Upper lobe of right lung (tissue), 1 donor: ENCODE data around the gene ANAPC5. TPM values are rescaled to one million over a fixed set of nuclear protein-coding genes. Genes with fewer than 3 reads are reported as not detected.

Experiments used
- ATAC-seq: fragments of 200-7000 bp; cut with Tn5 transposase; one replicate; pipeline ENCODE4 v1.9.1; 2020; ENCODE audit warnings: mild to moderate bottlenecking, moderate library complexity
- DNase-seq: peaks from one replicate; pipeline ENCODE4 v3.0.0-alpha.2; 2020
- H3K27ac ChIP-seq: fragments of 200-600 bp; one replicate; pipeline ENCODE4 v1.8.0; 2022
- H3K27me3 ChIP-seq: fragments of 200-600 bp; one replicate; pipeline ENCODE4 v1.8.0; 2022; ENCODE audit warnings: mild to moderate bottlenecking
- H3K36me3 ChIP-seq: fragments of 200-600 bp; one replicate; pipeline ENCODE4 v1.8.0; 2022
- H3K4me1 ChIP-seq: fragments of 200-600 bp; one replicate; pipeline ENCODE4 v1.8.0; 2022
- H3K4me3 ChIP-seq: fragments of 200-600 bp; one replicate; pipeline ENCODE4 v1.8.0; 2022; ENCODE audit warnings: mild to moderate bottlenecking
- H3K9me3 ChIP-seq: fragments of 200-600 bp; one replicate; pipeline ENCODE4 v1.8.0; 2022
- intact Hi-C: fragments of 100-400 bp; cut with DNase I; formaldehyde crosslinking; loops from one replicate; pipeline ENCODE4 v1.11.0; 2022
- total RNA-seq: library from RNA; stranded (reverse); fragmentation: NEBNext Ultra II Directional; extraction: Animal tissue kit (Norgen Biotek cat#: 25700); gene quantifications from one replicate; pipeline ENCODE4 v1.2.1, GENCODE V29; 2021
- TF ChIP-seq, protein P1 (sequence below): fragments of 200-600 bp; IDR thresholded peaks from one replicate; pipeline ENCODE4 v1.8.0; 2022; ENCODE audit warnings: antibody characterized with exemption
- donor health status: DM: no; HTN: yes; CAD: no; lungs with severe emphysema.

Gene ANAPC5
- total RNA-seq, 1 donor from 2014 or later, result 83.8 TPM

DNA sequence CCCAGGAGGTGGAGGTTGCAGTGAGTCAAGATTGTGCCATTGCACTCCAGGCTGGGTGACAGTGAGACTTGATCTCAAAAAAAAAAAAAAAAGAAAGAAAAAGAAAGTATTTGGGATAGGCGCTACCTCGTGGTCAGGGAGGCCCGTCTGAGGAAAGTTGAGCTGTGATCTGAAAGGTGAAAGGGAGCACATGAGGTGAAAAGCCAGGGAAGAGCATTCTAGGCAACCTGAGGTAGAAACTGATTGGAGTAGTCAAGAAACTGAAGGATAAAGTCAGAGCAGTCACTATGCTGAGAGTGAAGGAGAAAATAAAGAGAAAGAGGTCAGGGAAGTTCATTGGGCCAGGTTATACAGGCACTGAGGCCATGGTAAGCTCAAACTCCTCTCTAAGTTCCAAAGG is 7.7 kb downstream of the ANAPC5 start:
- no peak overlapping the region for H3K4me3 ChIP-seq
- ATAC-seq (no peak), DNase-seq (no peak)
- no peak overlapping the region for H3K27ac ChIP-seq
- intact Hi-C loops, result no loop called here
- no peaks in the 10 kb centered on the region for H3K9me3 ChIP-seq
- peaks cover under 1% of the 10 kb centered on the region for H3K4me1 ChIP-seq
- TF ChIP-seq, protein P1, sequence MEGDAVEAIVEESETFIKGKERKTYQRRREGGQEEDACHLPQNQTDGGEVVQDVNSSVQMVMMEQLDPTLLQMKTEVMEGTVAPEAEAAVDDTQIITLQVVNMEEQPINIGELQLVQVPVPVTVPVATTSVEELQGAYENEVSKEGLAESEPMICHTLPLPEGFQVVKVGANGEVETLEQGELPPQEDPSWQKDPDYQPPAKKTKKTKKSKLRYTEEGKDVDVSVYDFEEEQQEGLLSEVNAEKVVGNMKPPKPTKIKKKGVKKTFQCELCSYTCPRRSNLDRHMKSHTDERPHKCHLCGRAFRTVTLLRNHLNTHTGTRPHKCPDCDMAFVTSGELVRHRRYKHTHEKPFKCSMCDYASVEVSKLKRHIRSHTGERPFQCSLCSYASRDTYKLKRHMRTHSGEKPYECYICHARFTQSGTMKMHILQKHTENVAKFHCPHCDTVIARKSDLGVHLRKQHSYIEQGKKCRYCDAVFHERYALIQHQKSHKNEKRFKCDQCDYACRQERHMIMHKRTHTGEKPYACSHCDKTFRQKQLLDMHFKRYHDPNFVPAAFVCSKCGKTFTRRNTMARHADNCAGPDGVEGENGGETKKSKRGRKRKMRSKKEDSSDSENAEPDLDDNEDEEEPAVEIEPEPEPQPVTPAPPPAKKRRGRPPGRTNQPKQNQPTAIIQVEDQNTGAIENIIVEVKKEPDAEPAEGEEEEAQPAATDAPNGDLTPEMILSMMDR, result no peak
- H3K36me3 ChIP-seq, result peaks cover 74% of the 10 kb centered on the region
- H3K27me3 ChIP-seq, result no peaks in the 10 kb centered on the region

- DNase-seq, result no peak
- no peak for ATAC-seq
- Histone ChIP-seq H3K9me3 (no peaks in the 10 kb centered on the region), H3K27ac (no peak overlapping the region), H3K4me1 (no peaks in the 10 kb centered on the region), H3K4me3 (no peak overlapping the region), H3K36me3 (peaks cover 83% of the 10 kb centered on the region), H3K27me3 (no peaks in the 10 kb centered on the region)
- TF ChIP-seq, protein P1, result no peak
- intact Hi-C loops, result loop anchor here (10.0 kb wide), 1 partner anchor 107 kb away; no protein-coding TSS in a partner anchor
These were observed 14.8 kb downstream of the ANAPC5 start for GRCh38 chr12:121337416-121337815.

DNA sequence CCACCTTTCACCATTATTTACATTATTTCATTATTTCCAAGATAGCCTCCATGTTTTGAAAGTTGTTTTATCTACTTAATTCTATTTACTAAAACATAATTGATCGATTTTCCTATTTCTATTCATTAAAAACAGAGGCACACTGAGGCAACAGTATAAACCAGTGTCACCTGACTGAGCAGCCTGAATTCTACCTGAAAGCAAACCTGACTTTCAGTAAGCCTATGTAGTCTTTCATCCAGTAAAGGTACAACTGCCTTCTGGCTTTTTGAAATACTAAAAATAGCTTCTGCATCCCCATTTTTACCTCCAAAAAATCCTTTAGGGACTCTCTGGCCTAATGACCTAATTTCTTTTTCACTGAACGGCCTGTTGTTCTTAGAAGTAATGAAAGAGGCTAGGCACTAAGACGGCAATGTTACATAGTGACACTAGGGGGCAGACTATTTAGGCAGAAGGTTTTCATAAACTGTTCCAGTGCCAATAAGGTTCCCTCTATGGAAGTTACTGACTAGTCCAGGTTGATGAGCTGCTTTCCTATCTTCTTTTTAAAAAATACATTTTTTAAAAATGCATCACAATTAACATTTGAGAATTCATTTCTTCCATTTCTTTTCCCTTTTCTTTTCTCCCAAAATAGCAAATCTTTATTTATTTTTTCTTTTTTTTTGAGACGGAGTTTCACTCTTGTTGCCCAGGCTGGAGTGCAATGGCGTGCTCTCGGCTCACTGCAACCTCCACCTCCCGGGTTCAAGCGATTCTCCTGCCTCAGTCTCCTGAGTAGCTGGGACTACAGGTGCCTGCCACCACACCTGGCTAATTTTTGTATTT is 17.5 kb downstream of the ANAPC5 start:
- TF ChIP-seq, protein P1, result peak; percentile 85
- no peak for DNase-seq
- peaks cover 89% of the 10 kb centered on the region for H3K36me3 ChIP-seq

DNA sequence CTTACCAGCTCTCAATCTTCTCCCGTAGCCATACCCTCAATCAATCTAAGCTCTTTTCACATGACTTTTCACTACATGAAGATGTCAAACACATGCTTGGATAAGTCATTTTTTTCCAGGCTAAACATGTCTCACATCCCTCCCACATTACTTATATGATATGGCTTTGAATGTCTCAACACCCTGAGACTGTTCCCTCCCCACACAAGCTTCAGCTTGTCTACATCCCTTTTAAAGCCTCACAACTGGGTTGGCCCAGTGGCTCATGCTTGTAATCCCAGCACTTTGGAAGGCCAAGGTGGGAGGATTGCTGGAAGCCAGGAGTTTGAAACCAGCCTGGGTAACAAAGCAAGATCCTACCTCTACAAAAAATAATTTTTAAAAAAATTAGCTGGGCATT is 18.5 kb downstream of the ANAPC5 start:
- intact Hi-C loops, result loop anchor here (10.0 kb wide), 1 partner anchor 111 kb away; no protein-coding TSS in a partner anchor
- H3K27me3 ChIP-seq, result no peaks in the 10 kb centered on the region
- ATAC-seq, result no peak
- no peak overlapping the region for H3K27ac ChIP-seq
- DNase-seq, result no peak
- H3K9me3 ChIP-seq, result no peaks in the 10 kb centered on the region
- TF ChIP-seq, protein P1, result no peak
- H3K4me3 ChIP-seq, result no peak overlapping the region
- no peaks in the 10 kb centered on the region for H3K4me1 ChIP-seq
- H3K36me3 ChIP-seq, result peaks cover 95% of the 10 kb centered on the region

More for the DNA sequence above, 17.5 kb downstream of the ANAPC5 start:
- Histone ChIP-seq H3K27ac (no peak overlapping the region), H3K4me1 (no peaks in the 10 kb centered on the region), H3K4me3 (no peak overlapping the region), H3K9me3 (no peaks in the 10 kb centered on the region), H3K27me3 (no peaks in the 10 kb centered on the region)
- intact Hi-C loops, result loop anchor here (10.0 kb wide), 1 partner anchor 110 kb away; no protein-coding TSS in a partner anchor
- peak; percentile 96 for ATAC-seq

- TF ChIP-seq, protein P1, result no peak
- intact Hi-C loops, result loop anchor here (10.0 kb wide), 1 partner anchor 114 kb away; no protein-coding TSS in a partner anchor
- Histone ChIP-seq H3K9me3 (no peaks in the 10 kb centered on the region), H3K27ac (no peak overlapping the region), H3K36me3 (peaks cover 97% of the 10 kb centered on the region), H3K4me1 (peaks cover 4% of the 10 kb centered on the region), H3K4me3 (no peak overlapping the region), H3K27me3 (no peaks in the 10 kb centered on the region)
- DNase-seq (no peak), ATAC-seq (no peak)
These were observed 21.0 kb downstream of the ANAPC5 start for GRCh38 chr12:121331248-121331647.
